Measurements from ENCODE around the gene NAA38. TPM values are rescaled to one million over a fixed set of nuclear protein-coding genes. Genes with fewer than 3 reads are reported as not detected.

Gene NAA38
- total and polyA plus RNA-seq, 2 experiments from 2014 or later = 17.1 to 74.8 TPM

- no peak for TF ChIP-seq CTCF (conservative IDR thresholded peaks at IDR 0.05; ENCODE audit: low read depth in 2 of 2)
- no peak for TF ChIP-seq JUNB (IDR thresholded peaks at IDR 0.05; ENCODE audit: unreplicated experiment)
- no peak for TF ChIP-seq ZNF331 (CRISPR knock-in tag; IDR thresholded peaks at IDR 0.05; ENCODE audit: low read depth)
- no peak for TF ChIP-seq EZH2phosphoT487 (IDR thresholded peaks at IDR 0.05; ENCODE audit: unreplicated experiment)
Measured at GRCh38 chr17:7881276-7882054, 24.1 kb upstream of the NAA38 start (continued).

GRCh38 chr17:7880076-7880868 lies 22.9 kb upstream of the NAA38 start:
- H3K4me1 ChIP-seq (ENCODE audit: insufficient read depth) = peaks cover 15% of the 10 kb centered on the region; the same call in 1 of the 2 replicates
- Mint-ChIP-seq H3K4me3 (no peak overlapping the region), H3K9me3 (no peaks in the 10 kb centered on the region; the same call in 2 of the 3 replicates), H3K27ac (no peak overlapping the region), H3K27me3 (ENCODE audit: insufficient read depth, low read depth, poor library complexity) (peaks cover 2% of the 10 kb centered on the region), H3K4me1 (peaks cover 3% of the 10 kb centered on the region; the same call in 1 of the 3 replicates), H3K36me3 (ENCODE audit: low read depth) (no peaks in the 10 kb centered on the region)
- H3K27ac ChIP-seq (ENCODE audit: low read depth) = no peak overlapping the region
- no peak overlapping the region for H3K4me2 ChIP-seq
- no peak overlapping the region for H2AFZ ChIP-seq
- no peaks in the 10 kb centered on the region for H3K79me2 ChIP-seq (replicated peaks; ENCODE audit: insufficient read depth)
- peaks cover 40% of the 10 kb centered on the region for H3K27me3 ChIP-seq (ENCODE audit: insufficient read depth)
- no peaks in the 10 kb centered on the region for H3F3A ChIP-seq (replicated peaks; ENCODE audit: low read depth)
- no peaks in the 10 kb centered on the region for H3K9me2 ChIP-seq (ENCODE audit: insufficient read depth)
- TF ChIP-seq POLR2AphosphoS5 (IDR thresholded peaks at IDR 0.05; ENCODE audit: low read depth) (no peak), CTCF (conservative IDR thresholded peaks at IDR 0.05; ENCODE audit: low read depth in 2 of 2) (no peak), CREB1 (CRISPR knock-in tag; IDR thresholded peaks at IDR 0.05; ENCODE audit: low read depth) (no peak), ETS1 (IDR thresholded peaks at IDR 0.05) (no peak), EZH2 (IDR thresholded peaks at IDR 0.05; ENCODE audit: low read depth, unreplicated experiment) (no peak)
- no peaks in the 10 kb centered on the region for H4K20me1 ChIP-seq (replicated peaks; ENCODE audit: insufficient read depth)
- no peaks in the 10 kb centered on the region for H3K36me3 ChIP-seq (ENCODE audit: insufficient read depth)
- no peak overlapping the region for H3K4me3 ChIP-seq
- ATAC-seq = no peak
- DNase-seq (ENCODE audit: low spot score) = no peak
